PC-3 (cell line): ENCODE results near the gene RNF157. TPM values are rescaled to one million over a fixed set of nuclear protein-coding genes. Genes with fewer than 3 reads are reported as not detected.

Experiments
- ATAC-seq: fragments of 200-7000 bp; cut with Tn5 transposase; 2 replicates; pipeline ENCODE4 v1.9.1; 2020; ENCODE audit warnings: mild to moderate bottlenecking, moderate library complexity
- BruUV-seq: library from RNA; stranded (reverse); fragments of 400-500 nt; replicated peaks from 2 replicates; lab custom pipeline; 2021; lab: Mats Ljungman, UMichigan
- CTCF ChIA-PET: fragments of 300-600 bp; sonication (Branson Sonifier 250); formaldehyde crosslinking; loops from one replicate; lab custom pipeline; 2022; ENCODE audit warnings: antibody characterized with exemption; lab: Charles Lee
- POLR2A ChIA-PET: fragments of 300-600 bp; sonication (Branson Sonifier 250); formaldehyde crosslinking; loops from one replicate; lab custom pipeline; 2022; ENCODE audit warnings: antibody characterized with exemption; ENCODE audit not compliant: unreplicated experiment; lab: Charles Lee
- DNase-seq: peaks from one replicate; pipeline ENCODE4 v3.0.0-alpha.2; 2015
- H2AFZ ChIP-seq: fragments of 300-600 bp; sonication (generic); 2 replicates; pipeline ENCODE4 v1.6.0; 2016; ENCODE audit warnings: antibody characterized with exemption, low read length
- H3F3A ChIP-seq: fragments of 300-600 bp; sonication (generic); one replicate; pipeline ENCODE4 v1.6.0; 2017; ENCODE audit warnings: antibody characterized with exemption, low read length, control low read depth, mild to moderate bottlenecking; ENCODE audit not compliant: unreplicated experiment
- H3K27ac ChIP-seq: fragments of 300-600 bp; sonication (generic); 2 replicates; pipeline ENCODE4 v1.5.1; 2016; ENCODE audit warnings: mild to moderate bottlenecking, low read length
- H3K27me3 ChIP-seq: fragments of 300-600 bp; sonication (generic); 2 replicates; pipeline ENCODE4 v1.6.1; 2016; ENCODE audit warnings: low read length, mixed read lengths
- H3K36me3 ChIP-seq: fragments of 300-600 bp; sonication (generic); 2 replicates; pipeline ENCODE4 v1.6.1; 2016; ENCODE audit warnings: low read depth, mixed run types, low read length, mixed read lengths
- H3K4me1 ChIP-seq: fragments of 300-600 bp; sonication (generic); 2 replicates; pipeline ENCODE4 v1.5.1; 2016; ENCODE audit warnings: low read length; ENCODE audit not compliant: insufficient read depth
- H3K4me2 ChIP-seq: fragments of 300-600 bp; sonication (generic); 2 replicates; pipeline ENCODE4 v1.6.0; 2016; ENCODE audit warnings: low read length
- H3K4me3 ChIP-seq: fragments of 300-600 bp; sonication (generic); 2 replicates; pipeline ENCODE4 v1.5.1; 2016; ENCODE audit warnings: mild to moderate bottlenecking, low read length, mixed read lengths
- H3K79me2 ChIP-seq: fragments of 300-600 bp; sonication (generic); 2 replicates; pipeline ENCODE4 v1.6.1; 2017; ENCODE audit warnings: low read length, mixed read lengths
- H3K9ac ChIP-seq: fragments of 300-600 bp; sonication (generic); 2 replicates; pipeline ENCODE4 v1.6.0; 2016; ENCODE audit warnings: mild to moderate bottlenecking, low read length
- H3K9me2 ChIP-seq: fragments of 300-600 bp; sonication (generic); replicated peaks from 2 replicates; pipeline ENCODE4 v1.6.1; 2016; ENCODE audit warnings: mixed run types, low read length, mixed read lengths
- H3K9me3 ChIP-seq: fragments of 300-600 bp; sonication (generic); 2 replicates; pipeline ENCODE4 v1.6.1; 2016; ENCODE audit warnings: low read length, mixed read lengths
- H4K20me1 ChIP-seq: fragments of 300-600 bp; sonication (generic); 2 replicates; pipeline ENCODE4 v1.6.1; 2016; ENCODE audit warnings: low read length, mixed read lengths
- CTCF ChIP-seq: fragments of 300-600 bp; sonication (generic); conservative IDR thresholded peaks from 2 replicates; pipeline ENCODE4 v1.5.1; 2017; ENCODE audit warnings: antibody characterized with exemption, low read depth, mild to moderate bottlenecking, low read length
- EZH2phosphoT487 ChIP-seq: fragments of 300-600 bp; sonication (generic); IDR thresholded peaks from 2 replicates; pipeline ENCODE4 v1.6.1; 2018; ENCODE audit warnings: mild to moderate bottlenecking, antibody characterized with exemption, low read length, borderline replicate concordance
- intact Hi-C: fragments of 100-400 bp; cut with micrococcal nuclease; formaldehyde crosslinking; loops from 2 replicates; pipeline ENCODE4 v1.9.0; 2023
- total RNA-seq: library from RNA; depleted of rRNA; stranded (reverse); fragments of >200 nt; gene quantifications from 2 replicates; pipeline ENCODE4 v1.2.3, GENCODE V29; 2014

Gene RNF157
- total RNA-seq, 1 experiment from 2014 or later, result 7.4 TPM

- Histone ChIP-seq H3K4me1 (peaks cover 4% of the 10 kb centered on the region; the same call in 1 of the 2 replicates), H3K27ac (no peak overlapping the region), H3F3A (no peaks in the 10 kb centered on the region), H3K36me3 (no peaks in the 10 kb centered on the region), H3K4me3 (no peak overlapping the region), H3K9me2 (no peaks in the 10 kb centered on the region), H3K27me3 (no peaks in the 10 kb centered on the region), H3K9me3 (no peaks in the 10 kb centered on the region), H2AFZ (no peak overlapping the region), H3K9ac (no peak overlapping the region), H3K4me2 (no peak overlapping the region), H4K20me1 (no peaks in the 10 kb centered on the region), H3K79me2 (no peaks in the 10 kb centered on the region)
- ATAC-seq (no peak), DNase-seq (no peak)
- TF ChIP-seq EZH2phosphoT487, result no peak
- 0 out of 2 replicates have a peak, but pooled peaks have one; percentile 14 for TF ChIP-seq CTCF
- no TSS peak for BruUV-seq
- ChIA-PET POLR2A (no interaction called here), CTCF (interaction anchor here (0.7 to 1.5 kb wide), 3 partner anchors 58 to 228 kb away, joined by 3 to 5 read pairs (median 5); no protein-coding TSS in a partner anchor)
- intact Hi-C loops, result no loop called here
Observed at GRCh38 chr17:76123749-76124581, 116.3 kb downstream of the RNF157 start.

- Histone ChIP-seq H3K4me2 (no peak overlapping the region), H3K79me2 (no peaks in the 10 kb centered on the region), H4K20me1 (no peaks in the 10 kb centered on the region), H3K9ac (no peak overlapping the region), H3K27ac (no peak overlapping the region), H3K4me1 (peaks cover 4% of the 10 kb centered on the region; the same call in 1 of the 2 replicates), H3K27me3 (no peaks in the 10 kb centered on the region), H3K9me2 (no peaks in the 10 kb centered on the region), H3K36me3 (no peaks in the 10 kb centered on the region), H3K9me3 (no peaks in the 10 kb centered on the region), H3F3A (no peaks in the 10 kb centered on the region), H2AFZ (no peak overlapping the region), H3K4me3 (no peak overlapping the region)
- BruUV-seq, result no TSS peak
- DNase-seq (no peak), ATAC-seq (no peak)
- CTCF ChIA-PET, result interaction anchor here (0.7 to 1.5 kb wide), 3 partner anchors 59 to 229 kb away, joined by 3 to 5 read pairs (median 5); no protein-coding TSS in a partner anchor
- TF ChIP-seq CTCF, result no peak
- intact Hi-C loops, result no loop called here
- POLR2A ChIA-PET, result interaction anchor here (0.7 kb wide), 1 partner anchor 10 kb away, joined by 3 read pairs; no protein-coding TSS in a partner anchor
Observed at GRCh38 chr17:76123191-76123499, 117.1 kb downstream of the RNF157 start.
